ENCODE results near the gene MLLT1. TPM values are rescaled to one million over a fixed set of nuclear protein-coding genes. Genes with fewer than 3 reads are reported as not detected.

The MLLT1 gene
- total and polyA plus RNA-seq, 9 donors = 11.1 to 116 (median 78.4) TPM

GRCh38 chr19:6233056-6233826, 46.5 kb downstream of the MLLT1 start:
- TF ChIP-seq EP300 (IDR thresholded peaks at IDR 0.05) (no peak), CTCF (IDR thresholded peaks at IDR 0.05) (no peak), POLR2A (IDR thresholded peaks at IDR 0.05) (no peak)
- intact Hi-C loops (cut with DNase I) = no loop called here
- Histone ChIP-seq H3K27me3 (no peaks in the 10 kb centered on the region), H3K9me3 (no peaks in the 10 kb centered on the region), H3K36me3 (no peaks in the 10 kb centered on the region), H3K4me1 (ENCODE audit: insufficient read depth) (peaks cover 36% of the 10 kb centered on the region), H3K27ac (no peak overlapping the region), H3K4me3 (no peak overlapping the region)
- WGBS, 3 donors = 35 to 57% (median 55%) methylated on average over 21 to 30 of the region's 30 CpGs
- peak in 3 of 5 donors; percentile 55 to 73 (median 58) for DNase-seq

- TF ChIP-seq POLR2A (IDR thresholded peaks at IDR 0.05) (no peak), EP300 (IDR thresholded peaks at IDR 0.05) (no peak), CTCF (IDR thresholded peaks at IDR 0.05) (no peak)
- Histone ChIP-seq H3K27ac (no peak overlapping the region), H3K27me3 (no peaks in the 10 kb centered on the region), H3K36me3 (no peaks in the 10 kb centered on the region), H3K9me3 (no peaks in the 10 kb centered on the region), H3K4me1 (ENCODE audit: insufficient read depth) (peaks cover 32% of the 10 kb centered on the region), H3K4me3 (no peak overlapping the region)
- WGBS, 3 donors = 43 to 59% (median 45%) methylated on average over 11 of the region's 11 CpGs
- DNase-seq = peak in 1 of 5 donors; percentile 26
- intact Hi-C loops (cut with DNase I) = no loop called here
Observed at GRCh38 chr19:6232601-6233055, 47.1 kb downstream of the MLLT1 start.

- Histone ChIP-seq H3K27ac (no peak overlapping the region), H3K4me1 (ENCODE audit: insufficient read depth) (peaks cover 27% of the 10 kb centered on the region), H3K27me3 (no peaks in the 10 kb centered on the region), H3K36me3 (no peaks in the 10 kb centered on the region), H3K9me3 (no peaks in the 10 kb centered on the region), H3K4me3 (no peak overlapping the region)
- no peak for TF ChIP-seq EP300 (IDR thresholded peaks at IDR 0.05)
- no peak for TF ChIP-seq POLR2A (IDR thresholded peaks at IDR 0.05)
- TF ChIP-seq CTCF (IDR thresholded peaks at IDR 0.05) = no peak
- intact Hi-C loops (cut with DNase I) = no loop called here
- DNase-seq = no peak
- 85 to 88% (median 86%) methylated on average over 17 of the region's 17 CpGs for WGBS, 3 donors
Observed at GRCh38 chr19:6230991-6231448, 48.8 kb downstream of the MLLT1 start.

GRCh38 chr19:6229951-6230712, 49.6 kb downstream of the MLLT1 start:
- intact Hi-C loops (cut with DNase I) = no loop called here
- no peaks in the 10 kb centered on the region for H3K27me3 ChIP-seq
- H3K4me3 ChIP-seq = no peak overlapping the region
- 90 to 91% (median 90%) methylated on average over 38 to 43 of the region's 43 CpGs for WGBS, 3 donors
- no peaks in the 10 kb centered on the region for H3K36me3 ChIP-seq
- no peaks in the 10 kb centered on the region for H3K9me3 ChIP-seq
- TF ChIP-seq EP300 (IDR thresholded peaks at IDR 0.05) = no peak
- TF ChIP-seq CTCF (IDR thresholded peaks at IDR 0.05) = no peak
- no peak for TF ChIP-seq POLR2A (IDR thresholded peaks at IDR 0.05)
- peaks cover 22% of the 10 kb centered on the region for H3K4me1 ChIP-seq (ENCODE audit: insufficient read depth)
- H3K27ac ChIP-seq = no peak overlapping the region
- DNase-seq = no peak

Data from ovary (tissue), 9 donors.